ENCODE measurements around the gene RFC4. TPM values are rescaled to one million over a fixed set of nuclear protein-coding genes. Genes with fewer than 3 reads are reported as not detected.

RFC4 gene
- total and polyA plus RNA-seq, 2 of the 8 experiments (the other 6 are each of a cell fraction or from before 2014, with no cell fraction given) = 21.8 to 86.9 TPM

GRCh38 chr3:186790261-186790981 is 15.9 kb downstream of the RFC4 start (continued):
- no peak for TF ChIP-seq TEAD4 (IDR thresholded peaks at IDR 0.05; ENCODE audit: low read depth, low read length)
- no peak for TF ChIP-seq YY1 (IDR thresholded peaks at IDR 0.05; ENCODE audit: low read depth, low read length)
- no peak for TF ChIP-seq KDM4A (IDR thresholded peaks at IDR 0.05; ENCODE audit: low read depth, low read length, severe bottlenecking)
- TF ChIP-seq PHF8 (conservative IDR thresholded peaks at IDR 0.05; ENCODE audit: low read depth, low read length) = no peak
- peak; percentile 39; the same call in 1 of the 2 replicates for TF ChIP-seq SP4 (IDR thresholded peaks at IDR 0.05; ENCODE audit: low read length)
- no peak for TF ChIP-seq SAP30 (IDR thresholded peaks at IDR 0.05; ENCODE audit: insufficient read depth, insufficient replicate concordance, low read length)
- TF ChIP-seq ZNF274 (IDR thresholded peaks at IDR 0.05; ENCODE audit: borderline replicate concordance, extremely low read depth, low read length) = no peak
- no peak for TF ChIP-seq SIX5 (IDR thresholded peaks at IDR 0.05; ENCODE audit: low read depth, low read length)
- TF ChIP-seq RAD21 (IDR thresholded peaks at IDR 0.05 in 1 of 2, conservative IDR thresholded peaks at IDR 0.05 in 1 of 2; ENCODE audit: low read depth in 2 of 2, low read length in 2 of 2) = no peak
- peak; percentile 61; the same call in 1 of the 2 replicates for TF ChIP-seq CHD2 (IDR thresholded peaks at IDR 0.05; ENCODE audit: low read length)
- no peak for TF ChIP-seq CBX5 (IDR thresholded peaks at IDR 0.05; ENCODE audit: low read depth, low read length)
- TF ChIP-seq CTCF (IDR thresholded peaks at IDR 0.05; ENCODE audit: control extremely low read depth in 1 of 3, insufficient read depth in 1 of 3, low read depth in 1 of 3, low read length in 3 of 3) = no peak

Data from H1 (cell line).